ENCODE results near the gene TRAPPC10.

DNA sequence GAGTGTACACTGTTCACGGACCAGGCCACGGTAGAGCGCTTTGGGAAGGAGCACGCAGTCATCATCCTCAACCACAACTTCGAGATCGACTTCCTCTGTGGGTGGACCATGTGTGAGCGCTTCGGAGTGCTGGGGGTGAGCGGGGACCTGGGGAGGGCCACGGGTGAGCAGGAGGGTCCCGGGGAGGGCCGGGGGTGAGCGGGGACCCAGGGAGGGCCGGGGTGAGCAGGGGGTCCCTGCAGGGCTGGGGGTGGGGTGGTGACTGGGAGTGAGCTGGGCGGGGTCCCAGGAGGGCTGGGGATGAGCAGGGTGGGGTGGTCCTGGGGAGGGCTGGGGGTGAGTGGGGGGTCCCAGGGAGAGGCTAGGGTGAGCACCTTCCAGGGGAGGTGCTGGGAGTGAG lies 44.1 kb upstream of the TRAPPC10 start:
- TF ChIP-seq, protein P1, sequence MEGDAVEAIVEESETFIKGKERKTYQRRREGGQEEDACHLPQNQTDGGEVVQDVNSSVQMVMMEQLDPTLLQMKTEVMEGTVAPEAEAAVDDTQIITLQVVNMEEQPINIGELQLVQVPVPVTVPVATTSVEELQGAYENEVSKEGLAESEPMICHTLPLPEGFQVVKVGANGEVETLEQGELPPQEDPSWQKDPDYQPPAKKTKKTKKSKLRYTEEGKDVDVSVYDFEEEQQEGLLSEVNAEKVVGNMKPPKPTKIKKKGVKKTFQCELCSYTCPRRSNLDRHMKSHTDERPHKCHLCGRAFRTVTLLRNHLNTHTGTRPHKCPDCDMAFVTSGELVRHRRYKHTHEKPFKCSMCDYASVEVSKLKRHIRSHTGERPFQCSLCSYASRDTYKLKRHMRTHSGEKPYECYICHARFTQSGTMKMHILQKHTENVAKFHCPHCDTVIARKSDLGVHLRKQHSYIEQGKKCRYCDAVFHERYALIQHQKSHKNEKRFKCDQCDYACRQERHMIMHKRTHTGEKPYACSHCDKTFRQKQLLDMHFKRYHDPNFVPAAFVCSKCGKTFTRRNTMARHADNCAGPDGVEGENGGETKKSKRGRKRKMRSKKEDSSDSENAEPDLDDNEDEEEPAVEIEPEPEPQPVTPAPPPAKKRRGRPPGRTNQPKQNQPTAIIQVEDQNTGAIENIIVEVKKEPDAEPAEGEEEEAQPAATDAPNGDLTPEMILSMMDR (IDR thresholded peaks at IDR 0.05), result no peak
- TF ChIP-seq POLR2A (IDR thresholded peaks at IDR 0.05), result no peak

Data from thyroid gland (tissue), 4 donors.